ENCODE measurements around the gene KMT2A. TPM values are rescaled to one million over a fixed set of nuclear protein-coding genes. Genes with fewer than 3 reads are reported as not detected.
A peak's percentile ranks its signal among the peaks of the same experiment; 100 is the strongest.
"Not testable (repeated sequence)": the region's sequence is repeated elsewhere in the genome, so short reads cannot be mapped to it uniquely, and the experiment has no call there.

Gene KMT2A
- total RNA-seq = 20.4 TPM

GRCh38 chr11:118435893-118436624, at the start of gene KMT2A:
Gene KMT2A, plus strand, starts transcription at chr11:118436492. Its CDS starts 21 bp downstream, at chr11:118436513.
- Histone ChIP-seq H3K9ac (ENCODE audit: low read depth in 1 of 3, low read length in 3 of 3) (peak within 1 kb of the TSS; percentile 77 to 86 (median 86)), H3K36me3 (ENCODE audit: control insufficient read depth in 3 of 3, insufficient read depth in 3 of 3, low read length in 3 of 3) (no peaks in the 10 kb centered on the region), H3K27me3 (ENCODE audit: control insufficient read depth in 3 of 3, insufficient read depth in 3 of 3, low read length in 3 of 3) (no peaks in the 10 kb centered on the region), H3K9me3 (ENCODE audit: control insufficient read depth in 3 of 3, low read length in 3 of 3) (no peaks in the 10 kb centered on the region), H3K4me1 (ENCODE audit: control insufficient read depth in 3 of 3, insufficient read depth in 3 of 3, low read length in 3 of 3) (peaks cover 26 to 42% (median 28%) of the 10 kb centered on the region in 3 donors), H3K27ac (ENCODE audit: low read depth, low read length) (peak within 1 kb of the TSS; percentile 88), H3K4me3 (ENCODE audit: low read length in 3 of 3) (peak within 1 kb of the TSS; percentile 88 to 90 (median 89))

- Histone ChIP-seq H3K27me3 (ENCODE audit: control insufficient read depth in 3 of 3, insufficient read depth in 3 of 3, low read length in 3 of 3) (no peaks in the 10 kb centered on the region), H3K9me3 (ENCODE audit: control insufficient read depth in 3 of 3, low read length in 3 of 3) (no peaks in the 10 kb centered on the region), H3K9ac (ENCODE audit: low read depth in 1 of 3, low read length in 3 of 3) (no peak overlapping the region), H3K36me3 (ENCODE audit: control insufficient read depth in 3 of 3, insufficient read depth in 3 of 3, low read length in 3 of 3) (peaks cover 24 to 55% (median 41%) of the 10 kb centered on the region in 3 donors), H3K4me1 (ENCODE audit: control insufficient read depth in 3 of 3, insufficient read depth in 3 of 3, low read length in 3 of 3) (peaks cover 4 to 5% (median 4%) of the 10 kb centered on the region in 3 donors), H3K4me3 (ENCODE audit: low read length in 3 of 3) (no peak overlapping the region), H3K27ac (ENCODE audit: low read depth, low read length) (no peak overlapping the region)
These were observed 40.2 kb upstream of the KMT2A start for GRCh38 chr11:118396097-118396501.

GRCh38 chr11:118397448-118397847, 38.8 kb upstream of the KMT2A start:
- Histone ChIP-seq H3K27me3 (ENCODE audit: control insufficient read depth in 3 of 3, insufficient read depth in 3 of 3, low read length in 3 of 3) (no peaks in the 10 kb centered on the region), H3K27ac (ENCODE audit: low read depth, low read length) (no peak overlapping the region), H3K4me3 (ENCODE audit: low read length in 3 of 3) (no peak overlapping the region), H3K9ac (ENCODE audit: low read depth in 1 of 3, low read length in 3 of 3) (no peak overlapping the region), H3K4me1 (ENCODE audit: control insufficient read depth in 3 of 3, insufficient read depth in 3 of 3, low read length in 3 of 3) (peaks cover 4 to 13% (median 8%) of the 10 kb centered on the region in 3 donors), H3K36me3 (ENCODE audit: control insufficient read depth in 3 of 3, insufficient read depth in 3 of 3, low read length in 3 of 3) (peaks cover 22 to 48% (median 35%) of the 10 kb centered on the region in 3 donors), H3K9me3 (ENCODE audit: control insufficient read depth in 3 of 3, low read length in 3 of 3) (no peaks in the 10 kb centered on the region)

GRCh38 chr11:118398791-118399559, 37.3 kb upstream of the KMT2A start:
- H3K9me3 ChIP-seq (ENCODE audit: control insufficient read depth in 3 of 3, low read length in 3 of 3) = no peaks in the 10 kb centered on the region
- peaks cover 13 to 18% (median 16%) of the 10 kb centered on the region in 3 donors for H3K4me1 ChIP-seq (ENCODE audit: control insufficient read depth in 3 of 3, insufficient read depth in 3 of 3, low read length in 3 of 3)
- H3K9ac ChIP-seq (ENCODE audit: low read depth in 1 of 3, low read length in 3 of 3) = no peak overlapping the region
- peaks cover 13 to 33% (median 22%) of the 10 kb centered on the region in 3 donors for H3K36me3 ChIP-seq (ENCODE audit: control insufficient read depth in 3 of 3, insufficient read depth in 3 of 3, low read length in 3 of 3)
- no peak overlapping the region for H3K27ac ChIP-seq (ENCODE audit: low read depth, low read length)
- H3K27me3 ChIP-seq (ENCODE audit: control insufficient read depth in 3 of 3, insufficient read depth in 3 of 3, low read length in 3 of 3) = no peaks in the 10 kb centered on the region
- no peak overlapping the region for H3K4me3 ChIP-seq (ENCODE audit: low read length in 3 of 3)

- H3K36me3 ChIP-seq (ENCODE audit: control insufficient read depth in 3 of 3, insufficient read depth in 3 of 3, low read length in 3 of 3) = peaks cover 5 to 23% (median 5%) of the 10 kb centered on the region in 3 donors
- H3K9me3 ChIP-seq (ENCODE audit: control insufficient read depth in 3 of 3, low read length in 3 of 3) = no peaks in the 10 kb centered on the region
- peak within 1 kb of the TSS; percentile 96 to 98 (median 96) for H3K9ac ChIP-seq (ENCODE audit: low read depth in 1 of 3, low read length in 3 of 3)
- H3K4me3 ChIP-seq (ENCODE audit: low read length in 3 of 3) = peak within 1 kb of the TSS; percentile 93 to 100 (median 99)
- peaks cover 13 to 26% (median 24%) of the 10 kb centered on the region in 3 donors for H3K4me1 ChIP-seq (ENCODE audit: control insufficient read depth in 3 of 3, insufficient read depth in 3 of 3, low read length in 3 of 3)
- no peaks in the 10 kb centered on the region for H3K27me3 ChIP-seq (ENCODE audit: control insufficient read depth in 3 of 3, insufficient read depth in 3 of 3, low read length in 3 of 3)
- peak within 1 kb of the TSS; percentile 93 for H3K27ac ChIP-seq (ENCODE audit: low read depth, low read length)
These were observed 35.0 kb upstream of the KMT2A start, which contains the start of gene ATP5MG for GRCh38 chr11:118401151-118401879. Gene ATP5MG, plus strand, starts transcription at chr11:118401606. Its CDS starts 60 bp downstream, at chr11:118401666.

- H3K9me3 ChIP-seq (ENCODE audit: control insufficient read depth in 3 of 3, low read length in 3 of 3) = no peaks in the 10 kb centered on the region
- H3K27ac ChIP-seq (ENCODE audit: low read depth, low read length) = peak overlapping the region; percentile 93
- H3K27me3 ChIP-seq (ENCODE audit: control insufficient read depth in 3 of 3, insufficient read depth in 3 of 3, low read length in 3 of 3) = no peaks in the 10 kb centered on the region
- peak overlapping the region; percentile 93 to 100 (median 99) for H3K4me3 ChIP-seq (ENCODE audit: low read length in 3 of 3)
- H3K9ac ChIP-seq (ENCODE audit: low read depth in 1 of 3, low read length in 3 of 3) = peak overlapping the region; percentile 96 to 98 (median 96)
- peaks cover 13 to 30% (median 26%) of the 10 kb centered on the region in 3 donors for H3K4me1 ChIP-seq (ENCODE audit: control insufficient read depth in 3 of 3, insufficient read depth in 3 of 3, low read length in 3 of 3)
- H3K36me3 ChIP-seq (ENCODE audit: control insufficient read depth in 3 of 3, insufficient read depth in 3 of 3, low read length in 3 of 3) = peaks cover 9 to 23% (median 10%) of the 10 kb centered on the region in 3 donors
These were observed 34.3 kb upstream of the KMT2A start for GRCh38 chr11:118401880-118402590.

GRCh38 chr11:118402594-118402993, 33.7 kb upstream of the KMT2A start:
- peak overlapping the region; percentile 93 to 100 (median 99) for H3K4me3 ChIP-seq (ENCODE audit: low read length in 3 of 3)
- H3K4me1 ChIP-seq (ENCODE audit: control insufficient read depth in 3 of 3, insufficient read depth in 3 of 3, low read length in 3 of 3) = peaks cover 13 to 30% (median 26%) of the 10 kb centered on the region in 3 donors
- peak overlapping the region; percentile 93 for H3K27ac ChIP-seq (ENCODE audit: low read depth, low read length)
- peak overlapping the region; percentile 96 to 98 (median 96) for H3K9ac ChIP-seq (ENCODE audit: low read depth in 1 of 3, low read length in 3 of 3)
- not testable (repeated sequence) for H3K27me3 ChIP-seq (ENCODE audit: control insufficient read depth in 3 of 3, insufficient read depth in 3 of 3, low read length in 3 of 3); H3K9me3 ChIP-seq (ENCODE audit: control insufficient read depth in 3 of 3, low read length in 3 of 3)
- peaks cover 8 to 23% (median 9%) of the 10 kb centered on the region in 3 donors for H3K36me3 ChIP-seq (ENCODE audit: control insufficient read depth in 3 of 3, insufficient read depth in 3 of 3, low read length in 3 of 3)

GRCh38 chr11:118406599-118407166, 29.6 kb upstream of the KMT2A start:
- H3K9me3 ChIP-seq (ENCODE audit: control insufficient read depth in 3 of 3, low read length in 3 of 3) = no peaks in the 10 kb centered on the region
- H3K36me3 ChIP-seq (ENCODE audit: control insufficient read depth in 3 of 3, insufficient read depth in 3 of 3, low read length in 3 of 3) = peaks cover 4 to 43% (median 15%) of the 10 kb centered on the region in 3 donors
- no peak overlapping the region for H3K9ac ChIP-seq (ENCODE audit: low read depth in 1 of 3, low read length in 3 of 3)
- no peak overlapping the region for H3K4me3 ChIP-seq (ENCODE audit: low read length in 3 of 3)
- no peaks in the 10 kb centered on the region for H3K27me3 ChIP-seq (ENCODE audit: control insufficient read depth in 3 of 3, insufficient read depth in 3 of 3, low read length in 3 of 3)
- no peak overlapping the region for H3K27ac ChIP-seq (ENCODE audit: low read depth, low read length)
- H3K4me1 ChIP-seq (ENCODE audit: control insufficient read depth in 3 of 3, insufficient read depth in 3 of 3, low read length in 3 of 3) = peaks cover 10 to 24% (median 21%) of the 10 kb centered on the region in 3 donors
